Activated CD8-positive, alpha-beta memory T cell treated with anti-CD3 and anti-CD28 coated beads, Interleukin-2, amount 50 U/mL, for 24 hours (primary cell): ENCODE results near the gene ACOT2.
"Not testable (repeated sequence)": the region's sequence is repeated elsewhere in the genome, so short reads cannot be mapped to it uniquely, and the experiment has no call there.

Experiments used
- DNase-seq: peaks from one replicate; pipeline ENCODE4 v3.0.0-alpha.2; 2020; ENCODE audit errors: extremely low read depth

ACOT2 gene

DNA sequence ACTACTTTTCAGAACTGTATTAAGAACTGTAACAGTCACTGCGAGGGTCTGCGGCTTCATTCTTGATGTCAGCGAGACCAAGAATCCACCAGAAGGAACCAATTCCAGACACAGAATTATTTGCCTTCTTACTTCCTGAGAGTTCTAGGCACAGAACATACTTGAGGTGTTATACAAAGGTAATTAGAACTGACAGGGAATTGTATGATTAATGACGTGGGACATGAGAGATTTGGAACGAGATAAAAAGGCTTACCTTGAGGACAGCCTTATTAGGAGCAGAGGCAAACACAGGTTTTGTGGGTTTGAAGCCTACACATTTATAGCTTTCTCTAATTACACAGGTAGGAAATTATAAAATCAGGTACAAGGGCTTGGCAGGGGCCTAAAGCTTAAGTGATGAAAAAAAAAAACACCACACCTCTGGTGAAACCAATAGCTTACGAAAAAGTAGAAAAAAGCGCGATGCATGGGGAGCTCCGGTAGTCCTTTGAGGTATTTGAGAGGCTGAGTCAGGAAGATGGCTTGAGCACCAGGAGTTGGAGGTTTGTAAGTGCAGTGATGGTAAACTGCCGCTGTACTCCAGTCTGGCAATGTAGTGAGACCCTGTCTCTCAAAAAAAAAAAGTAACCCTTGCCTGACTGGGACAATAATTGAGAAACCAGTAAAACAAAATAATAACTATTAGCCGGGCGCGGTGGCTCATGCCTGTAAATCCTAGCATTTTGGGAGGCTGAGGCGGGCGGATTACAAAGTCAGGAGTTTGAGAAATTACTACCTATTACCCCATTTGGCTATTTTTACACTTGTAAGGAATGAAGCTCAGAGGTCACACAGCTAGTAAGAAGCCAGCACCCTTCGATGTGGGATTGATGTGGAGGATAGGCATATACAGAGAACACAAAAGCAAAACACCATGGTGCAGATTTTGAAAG lies 795 bp upstream of the ACOT2 start:
- no peak for DNase-seq

DNA sequence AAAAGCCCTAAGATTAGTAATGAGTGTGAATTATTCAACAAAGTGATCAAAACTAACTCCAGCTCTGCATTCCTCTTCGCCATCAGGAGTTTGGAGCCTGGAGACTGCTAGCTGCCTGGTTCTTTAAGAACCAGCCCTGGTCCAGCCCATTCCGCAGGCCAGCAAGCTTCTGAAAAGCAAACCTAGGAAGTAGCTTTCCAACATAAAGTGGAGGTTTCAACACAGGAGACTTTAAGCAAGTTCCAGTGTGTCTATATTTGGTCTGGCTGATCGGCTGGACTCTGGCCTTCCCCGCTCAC lies 178 bp upstream of the ACOT2 start:
- DNase-seq = not testable (repeated sequence)

DNA sequence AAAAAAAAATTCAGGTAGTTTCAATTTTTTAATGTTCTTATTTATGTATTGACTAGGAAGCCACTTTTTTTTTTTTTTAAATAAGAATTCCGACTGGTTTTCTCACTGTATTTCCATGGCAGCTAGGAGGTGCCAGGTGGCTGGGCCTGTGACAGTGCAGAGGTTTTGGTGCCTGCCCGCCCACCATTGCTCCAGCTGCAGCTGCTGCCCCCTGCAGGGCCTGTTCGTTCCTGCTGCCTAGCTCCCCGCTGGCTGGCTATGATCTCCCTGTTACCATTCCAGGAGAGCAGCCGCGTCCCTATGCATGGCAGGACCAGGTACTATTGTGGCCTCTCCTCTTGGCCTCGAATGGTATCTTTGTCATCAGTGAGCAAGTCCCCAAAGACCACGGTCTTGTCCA lies 1.9 kb downstream of the ACOT2 start:
- not testable (repeated sequence) for DNase-seq

DNA sequence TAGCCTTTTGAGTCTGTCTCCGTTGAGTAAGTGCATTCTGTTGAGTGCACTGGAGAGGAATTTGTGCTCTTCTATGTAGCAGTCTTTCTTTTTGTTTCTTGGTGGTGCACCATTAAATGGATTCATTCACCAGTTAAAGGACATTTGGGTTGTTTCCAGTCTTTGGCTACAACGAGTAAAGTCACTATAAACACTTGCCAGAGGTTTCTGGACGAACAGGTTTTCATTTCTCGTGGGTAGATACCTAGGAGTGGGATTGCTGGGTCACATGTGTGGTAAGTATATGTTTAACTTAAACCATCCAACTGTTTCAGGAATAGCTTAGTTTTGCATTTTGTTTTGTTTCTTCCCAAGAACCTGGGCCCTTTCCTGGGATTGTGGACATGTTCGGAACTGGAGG lies 4.0 kb downstream of the ACOT2 start:
- not testable (repeated sequence) for DNase-seq

DNA sequence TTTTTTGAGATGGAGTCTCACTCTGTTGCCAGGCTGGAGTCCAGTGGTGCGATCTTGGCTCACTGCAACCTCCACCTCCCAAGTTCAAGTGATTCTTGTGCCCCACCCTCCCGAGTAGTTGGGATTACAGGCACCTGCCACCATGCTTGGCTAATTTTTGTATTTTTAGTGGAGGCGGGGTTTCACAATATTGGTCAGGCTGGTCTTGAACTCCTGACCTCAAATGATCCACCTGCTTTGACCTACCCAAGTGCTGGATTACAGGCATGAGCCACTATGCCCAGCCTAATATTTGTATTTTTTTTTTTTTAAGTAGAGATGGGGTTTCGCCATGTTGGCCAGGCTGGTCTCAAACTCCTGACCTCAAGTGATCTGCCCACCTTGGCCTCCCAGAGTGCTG lies 4.7 kb downstream of the ACOT2 start:
- not testable (repeated sequence) for DNase-seq

DNA sequence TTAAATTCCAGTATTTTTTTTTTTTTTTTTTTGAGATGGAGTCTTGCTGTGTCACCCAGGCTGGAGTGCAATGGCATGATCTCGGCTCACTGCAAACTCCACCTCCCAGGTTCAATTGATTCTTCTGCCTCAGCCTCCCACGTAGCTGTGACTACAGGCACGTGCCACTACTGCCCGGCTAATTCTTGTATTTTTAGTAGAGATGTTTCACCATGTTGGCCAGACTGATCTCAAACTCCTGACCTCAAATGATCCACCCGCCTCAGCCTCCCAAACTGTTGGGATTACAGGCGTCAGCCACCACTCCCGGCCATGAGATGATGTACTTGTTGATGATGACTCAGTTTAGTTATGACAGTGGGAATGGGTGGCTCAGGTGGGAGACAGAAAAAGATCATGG lies 5.2 kb downstream of the ACOT2 start:
- DNase-seq = not testable (repeated sequence)

DNA sequence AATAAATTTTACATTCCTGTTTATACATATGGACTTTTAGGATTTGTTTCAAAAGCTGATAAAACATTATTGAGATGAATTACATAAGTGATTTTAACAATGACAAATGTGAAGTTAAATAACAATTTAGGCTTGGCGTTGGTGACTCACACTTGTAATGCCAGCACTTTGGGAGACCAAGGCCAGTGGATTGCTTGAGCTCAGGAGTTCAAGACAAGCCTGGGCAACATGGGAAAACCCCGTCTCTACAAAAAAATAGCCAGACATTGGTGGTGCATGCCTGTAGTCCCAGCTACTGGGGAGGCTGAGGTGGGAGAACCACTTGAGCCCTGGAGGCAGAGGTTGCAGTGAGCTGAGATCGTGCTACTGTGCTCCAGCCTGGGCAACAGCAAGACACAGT lies 7.4 kb downstream of the ACOT2 start:
- DNase-seq = no peak

DNA sequence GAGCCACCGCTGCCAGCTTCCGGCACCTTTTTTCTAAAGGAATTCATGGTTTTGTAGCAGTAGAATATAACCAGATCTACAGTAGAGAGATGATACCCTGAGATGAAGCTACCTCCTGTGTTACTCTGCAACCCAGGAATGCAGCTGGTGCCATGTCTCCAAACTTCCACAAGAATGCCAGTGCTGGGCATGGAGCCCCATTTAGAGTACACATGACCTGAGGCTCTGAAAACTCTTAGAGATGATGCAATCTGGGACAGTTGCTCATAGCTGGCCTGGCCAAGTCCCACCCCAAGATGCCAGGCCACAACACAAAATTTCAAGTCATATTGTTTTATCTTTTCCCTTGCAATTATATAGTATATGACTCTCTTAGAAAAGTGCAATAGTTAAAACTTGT lies 8.2 kb downstream of the ACOT2 start:
- not testable (repeated sequence) for DNase-seq

DNA sequence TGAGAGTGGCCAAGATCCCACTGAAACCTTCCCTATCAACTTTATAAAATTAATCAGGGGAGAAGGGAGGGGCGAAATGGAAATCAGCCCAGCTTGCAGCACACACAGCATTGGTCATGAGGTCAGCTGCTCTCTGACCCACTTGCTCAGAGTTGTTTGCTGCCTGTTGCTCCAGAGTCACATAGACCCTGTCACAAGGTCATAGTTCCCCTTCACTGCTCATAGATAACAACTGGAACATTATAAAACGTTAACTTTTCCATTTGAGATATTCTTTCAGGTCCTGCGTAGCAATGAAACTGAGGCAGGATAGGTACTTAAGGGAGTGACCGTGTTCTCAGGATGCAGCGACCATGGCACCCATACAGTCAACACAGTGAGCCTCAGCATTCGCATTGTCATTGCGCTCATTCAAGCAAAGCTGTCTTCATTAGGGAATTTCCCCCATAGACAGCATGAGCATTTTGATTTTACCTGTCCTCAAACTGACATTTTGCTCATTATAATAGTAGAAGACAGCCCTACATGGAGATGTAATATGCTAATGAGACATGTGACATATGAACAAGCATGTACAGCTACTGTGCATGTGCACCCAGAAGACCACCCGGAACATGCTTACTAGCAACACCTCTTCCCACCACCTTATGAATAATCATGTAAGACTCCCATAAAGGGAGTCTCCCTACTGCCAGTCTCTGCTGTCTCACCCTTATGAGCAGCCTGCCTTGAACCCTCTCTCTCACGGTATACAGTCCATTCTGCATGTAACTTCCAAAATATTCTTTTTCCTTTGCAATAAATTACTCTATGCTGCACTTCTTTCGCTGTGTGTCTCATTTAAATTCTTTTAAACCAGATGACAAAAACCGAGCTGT lies 13.3 kb downstream of the ACOT2 start:
- not testable (repeated sequence) for DNase-seq

DNA sequence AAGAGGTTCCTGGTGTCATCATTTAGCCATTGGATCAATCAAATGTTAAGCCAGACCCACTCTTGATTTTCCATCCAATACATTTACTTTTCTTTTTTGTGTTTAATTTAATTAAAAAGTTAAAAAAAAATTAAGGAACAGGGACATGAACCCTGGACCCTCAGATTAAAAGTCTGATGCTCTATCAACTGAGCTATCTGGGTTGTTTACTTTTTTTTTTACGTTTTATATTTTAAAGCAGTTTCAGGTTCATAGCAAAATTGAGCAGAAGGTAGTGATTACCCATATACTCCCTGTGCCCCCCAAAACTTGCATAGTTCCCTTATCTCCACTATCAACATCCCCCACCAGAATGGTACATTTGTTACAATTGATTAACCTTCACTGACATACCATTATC lies 19.7 kb downstream of the ACOT2 start:
- no peak for DNase-seq

DNA sequence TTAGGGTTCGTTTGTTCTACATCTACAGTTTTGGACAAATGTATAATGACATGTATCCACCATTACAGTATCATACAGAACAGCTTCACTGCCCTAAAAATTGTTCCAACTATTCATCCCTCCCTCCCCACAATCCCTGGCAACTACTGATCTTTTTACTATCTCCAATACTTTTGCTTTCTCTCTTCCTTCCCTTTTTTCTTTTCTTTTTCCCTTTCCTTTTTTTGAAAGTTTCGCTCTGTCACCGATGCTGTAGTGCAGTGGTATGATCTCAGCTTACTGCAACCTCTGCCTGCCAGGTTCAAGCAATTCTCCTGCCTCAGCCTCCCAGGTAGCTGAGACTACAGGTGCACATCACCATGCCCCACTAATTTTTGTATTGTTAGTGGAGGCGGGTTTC lies 20.1 kb downstream of the ACOT2 start:
- DNase-seq = no peak

DNA sequence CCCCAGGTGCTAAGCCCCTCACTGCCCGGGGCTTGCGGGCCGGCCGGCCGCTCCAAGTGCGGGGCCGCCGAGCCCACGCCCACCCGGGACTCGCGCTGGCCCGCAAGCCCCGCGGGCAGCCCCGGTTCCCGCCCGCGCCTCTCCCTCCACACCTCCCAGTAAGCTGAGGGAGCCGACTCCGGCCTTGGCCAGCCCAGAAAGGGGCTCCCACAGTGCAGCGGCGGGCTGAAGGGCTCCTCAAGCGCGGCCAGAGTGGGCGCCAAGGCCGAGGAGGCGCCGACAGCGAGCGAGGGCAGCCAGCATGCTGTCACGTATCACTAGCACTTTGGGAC lies 21.6 kb downstream of the ACOT2 start:
- not testable (repeated sequence) for DNase-seq

DNA sequence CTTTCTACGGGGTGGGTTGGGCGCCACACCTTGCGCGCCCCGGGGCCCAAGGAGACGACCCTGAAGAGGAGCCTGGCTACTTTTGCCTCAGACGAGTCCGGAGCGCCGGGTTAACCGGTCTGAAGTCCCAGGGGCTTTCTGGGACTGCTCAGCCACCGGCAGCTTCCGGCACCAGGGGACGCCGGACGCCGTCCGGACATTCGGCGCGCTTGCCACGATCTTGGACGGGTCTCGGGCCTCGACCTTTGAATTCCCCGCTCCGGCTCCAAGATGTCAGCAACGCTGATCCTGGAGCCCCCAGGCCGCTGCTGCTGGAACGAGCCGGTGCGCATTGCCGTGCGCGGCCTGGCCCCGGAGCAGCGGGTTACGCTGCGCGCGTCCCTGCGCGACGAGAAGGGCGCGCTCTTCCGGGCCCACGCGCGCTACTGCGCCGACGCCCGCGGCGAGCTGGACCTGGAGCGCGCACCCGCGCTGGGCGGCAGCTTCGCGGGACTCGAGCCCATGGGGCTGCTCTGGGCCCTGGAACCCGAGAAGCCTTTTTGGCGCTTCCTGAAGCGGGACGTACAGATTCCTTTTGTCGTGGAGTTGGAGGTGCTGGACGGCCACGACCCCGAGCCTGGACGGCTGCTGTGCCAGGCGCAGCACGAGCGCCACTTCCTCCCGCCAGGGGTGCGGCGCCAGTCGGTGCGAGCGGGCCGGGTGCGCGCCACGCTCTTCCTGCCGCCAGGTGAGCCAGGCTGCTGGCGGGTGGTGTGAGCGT lies 22.9 kb downstream of the ACOT2 start, which contains the start of gene ACOT4:
ACOT4 (plus strand) TSS at position 184 of the 760 bp plus-strand sequence; CDS start at position 271, 87 bp downstream.
- DNase-seq = no peak

DNA sequence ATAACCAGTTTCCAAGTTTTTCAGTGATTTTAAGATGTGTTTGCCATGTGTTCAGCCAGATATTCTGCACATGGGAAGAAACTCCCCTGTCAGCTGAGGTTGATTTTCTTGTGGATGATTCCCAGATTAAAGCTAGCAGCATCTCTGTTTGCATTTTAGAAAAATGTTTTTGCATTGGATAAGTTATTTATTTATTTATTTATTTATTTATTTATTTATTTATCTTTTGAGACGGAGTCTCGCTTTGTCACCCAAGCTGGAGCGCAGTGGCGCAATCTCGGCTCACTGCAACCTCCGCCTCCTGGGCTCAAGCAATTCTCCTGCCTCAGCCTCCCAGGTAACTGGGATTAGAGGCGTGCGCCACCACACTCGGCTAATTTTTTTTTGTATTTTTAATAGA lies 25.5 kb downstream of the ACOT2 start:
- DNase-seq = no peak

DNA sequence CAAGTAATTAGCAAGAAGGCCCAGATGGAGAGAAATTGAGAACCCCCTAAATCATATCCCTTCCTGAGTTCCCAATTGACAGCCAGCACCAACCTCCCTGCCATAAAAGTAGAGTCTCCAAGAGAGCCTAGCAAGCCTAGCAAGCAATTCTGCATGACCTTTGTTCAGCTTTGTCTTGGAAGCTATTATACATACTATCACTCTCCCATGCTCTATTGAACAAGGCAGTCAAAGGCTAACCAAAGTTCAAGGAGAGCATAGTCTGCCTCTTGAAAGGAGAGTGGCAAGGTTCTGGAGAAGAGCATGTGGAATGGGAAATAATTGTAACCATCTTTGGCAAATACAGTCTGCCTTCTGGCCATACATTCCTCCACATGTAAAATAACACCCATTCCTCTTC lies 30.5 kb downstream of the ACOT2 start:
- DNase-seq = no peak

DNA sequence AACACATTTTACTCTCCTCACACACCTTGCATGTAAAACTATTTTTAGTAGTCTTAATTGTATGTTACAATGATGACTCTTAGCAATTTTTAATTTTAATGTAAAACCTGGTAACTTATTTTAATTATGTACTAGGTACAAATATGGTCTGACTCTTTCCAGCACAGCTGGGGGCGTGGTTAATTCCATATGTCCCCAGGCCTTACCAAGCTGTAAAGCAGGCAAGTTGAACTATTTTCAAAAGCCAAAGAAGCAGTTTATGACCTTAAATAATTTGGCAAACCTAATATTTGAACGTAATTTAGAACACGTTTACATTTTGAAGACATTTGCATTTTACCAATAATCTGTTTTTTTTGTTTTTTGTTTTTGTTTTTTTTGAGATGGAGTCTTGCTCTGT lies 34.0 kb downstream of the ACOT2 start:
- no peak for DNase-seq

DNA sequence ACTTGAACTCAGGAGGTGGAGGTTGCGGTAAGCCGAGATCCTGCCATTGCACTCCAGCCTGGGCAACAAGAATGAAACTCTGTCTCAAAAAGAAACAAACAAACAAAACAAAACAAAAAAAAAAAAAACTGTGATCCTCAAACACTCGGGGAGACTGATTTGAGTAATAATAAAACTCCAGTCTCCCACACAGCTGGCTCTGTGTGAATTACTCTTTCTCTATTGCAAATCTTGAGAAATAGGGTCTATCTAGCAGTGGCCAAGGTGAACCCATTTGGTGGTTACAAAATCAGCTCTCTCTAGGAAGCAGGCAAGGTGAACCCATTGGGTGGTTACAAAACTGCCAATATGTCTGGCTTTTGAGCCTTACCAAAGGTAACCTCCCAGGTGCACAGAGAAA lies 37.3 kb downstream of the ACOT2 start:
- DNase-seq = no peak

DNA sequence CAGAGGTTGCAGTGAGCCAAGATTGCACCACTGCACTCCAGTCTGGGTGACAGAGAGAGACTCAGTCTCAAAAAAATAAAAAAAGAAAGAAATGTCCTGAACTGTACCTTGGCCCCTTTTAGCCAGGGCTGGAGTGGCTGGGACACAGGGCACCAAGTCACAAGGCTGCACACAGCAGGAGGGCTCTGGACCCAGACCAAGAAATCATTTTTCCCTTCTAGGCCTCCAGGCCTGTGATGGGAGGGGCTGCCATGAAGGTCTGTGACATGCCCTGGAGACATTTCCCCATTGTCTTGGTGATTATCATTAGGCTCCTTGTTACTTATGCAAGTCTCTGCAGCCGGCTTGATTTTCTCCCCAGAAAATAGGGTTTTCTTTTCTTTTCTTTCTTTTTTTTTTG lies 38.2 kb downstream of the ACOT2 start:
- no peak for DNase-seq

DNA sequence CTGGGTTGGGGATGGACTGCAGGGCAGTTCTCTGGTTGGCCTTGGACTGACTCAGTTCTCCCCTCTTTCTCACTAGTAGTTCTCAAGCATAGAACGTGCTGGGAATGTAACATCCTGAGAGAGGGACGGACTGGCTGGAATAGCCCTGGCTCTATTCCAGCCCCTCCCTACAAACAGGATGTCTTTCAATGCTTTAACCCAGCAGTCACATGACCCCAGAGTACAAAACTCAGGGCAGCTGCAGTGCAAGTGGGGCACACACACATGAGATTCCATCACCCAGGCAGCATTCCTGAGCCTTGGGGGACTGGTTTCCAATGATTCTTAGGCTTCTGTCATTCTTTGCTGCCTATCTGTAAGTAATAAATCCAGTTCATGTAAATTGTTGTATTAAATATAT lies 41.7 kb downstream of the ACOT2 start:
- no peak for DNase-seq

DNA sequence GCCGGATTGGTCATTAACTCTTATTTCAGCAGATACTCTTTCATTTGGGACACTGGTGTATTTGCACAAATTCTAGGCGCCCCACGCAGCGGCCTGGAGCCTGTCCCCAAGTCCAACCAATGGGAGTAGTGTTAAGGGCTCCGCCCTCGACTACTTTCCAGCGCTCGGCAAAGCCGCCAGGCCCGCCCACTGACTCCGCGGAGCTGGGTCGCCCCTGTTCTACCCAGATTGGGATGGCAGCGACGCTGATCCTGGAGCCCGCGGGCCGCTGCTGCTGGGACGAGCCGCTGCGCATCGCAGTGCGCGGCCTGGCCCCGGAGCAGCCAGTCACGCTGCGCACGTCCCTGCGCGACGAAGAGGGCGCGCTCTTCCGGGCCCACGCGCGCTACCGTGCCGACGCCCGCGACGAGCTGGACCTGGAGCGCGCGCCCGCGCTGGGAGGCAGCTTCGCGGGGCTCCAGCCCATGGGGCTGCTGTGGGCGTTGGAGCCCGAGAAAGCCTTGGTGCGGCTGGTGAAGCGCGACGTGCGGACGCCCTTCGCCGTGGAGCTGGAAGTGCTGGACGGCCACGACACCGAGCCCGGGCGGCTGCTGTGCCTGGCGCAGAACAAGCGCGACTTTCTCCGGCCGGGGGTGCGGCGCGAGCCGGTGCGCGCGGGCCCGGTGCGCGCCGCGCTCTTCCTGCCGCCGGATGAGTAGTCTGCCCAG lies 43.5 kb downstream of the ACOT2 start, which contains the start of gene ACOT6:
ACOT6 (plus strand) TSS at position 179 of the 707 bp plus-strand sequence; CDS start at position 234, 55 bp downstream.
- DNase-seq = no peak

DNA sequence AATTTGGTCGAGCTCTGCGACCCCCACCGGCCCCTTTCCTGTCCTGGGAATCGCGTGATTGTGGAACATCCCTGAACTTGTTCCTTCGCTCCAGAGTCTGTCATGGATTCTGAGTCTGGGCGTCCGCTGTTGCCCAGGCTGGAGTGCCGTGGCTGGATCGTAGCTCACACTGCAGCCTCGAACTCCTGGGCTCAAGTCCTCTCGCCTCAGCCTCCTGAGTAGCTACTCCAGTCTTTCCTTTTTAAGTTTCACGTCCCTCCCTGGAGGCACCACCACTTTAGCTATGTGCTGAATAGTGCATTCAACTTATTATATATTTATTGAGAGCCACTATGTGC lies 44.0 kb downstream of the ACOT2 start:
- DNase-seq = no peak
